ENCODE results near the gene ARFIP1.

The ARFIP1 gene

DNA sequence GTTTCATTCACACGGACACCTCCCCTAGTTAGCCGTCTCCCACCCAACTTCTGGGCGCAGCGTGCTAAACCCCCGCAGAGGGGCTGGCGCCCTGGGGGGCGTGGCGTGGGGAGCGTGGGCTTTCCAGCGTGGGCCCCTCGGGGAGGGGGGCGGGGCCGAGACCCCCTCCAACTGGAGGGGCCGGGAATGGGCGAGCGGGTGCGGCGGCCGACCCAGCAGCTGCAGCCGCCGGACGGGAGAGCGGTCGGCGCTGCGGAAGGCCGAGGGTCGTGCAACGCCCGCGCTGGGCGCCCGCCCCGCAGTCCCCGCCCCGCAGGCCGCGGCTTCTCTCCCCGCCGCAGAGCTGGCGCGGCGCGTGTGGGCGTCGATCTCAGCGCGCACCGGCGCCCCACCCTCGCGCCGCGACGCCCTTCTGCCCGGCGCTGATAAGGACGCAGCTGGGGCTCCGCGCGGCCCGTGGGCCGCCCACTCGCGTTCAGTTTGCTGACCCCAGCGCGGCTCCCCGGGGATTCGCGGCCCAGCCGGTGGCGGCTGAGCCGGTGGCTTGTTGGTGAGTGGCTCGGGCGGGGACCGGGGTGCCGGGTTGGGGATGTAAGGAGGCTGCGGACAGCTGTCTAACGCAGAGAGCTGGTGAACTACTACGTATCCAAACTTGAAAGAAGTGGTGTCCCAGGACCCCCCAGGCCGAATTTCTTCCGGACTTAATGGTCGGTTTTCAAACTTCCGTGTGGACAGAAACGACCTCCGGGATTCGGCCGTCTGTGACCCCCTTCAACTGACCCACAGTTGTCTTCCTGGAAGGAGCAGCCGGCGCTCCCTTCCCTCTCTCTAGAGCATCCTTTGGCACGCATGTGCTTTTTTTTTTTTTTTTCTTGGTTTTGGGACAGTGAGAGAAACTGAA is 157.8 kb downstream of the ARFIP1 start:
- no peak for DNase-seq (ENCODE audit: low read depth in 4 of 4, low spot score in 1 of 4)

DNA sequence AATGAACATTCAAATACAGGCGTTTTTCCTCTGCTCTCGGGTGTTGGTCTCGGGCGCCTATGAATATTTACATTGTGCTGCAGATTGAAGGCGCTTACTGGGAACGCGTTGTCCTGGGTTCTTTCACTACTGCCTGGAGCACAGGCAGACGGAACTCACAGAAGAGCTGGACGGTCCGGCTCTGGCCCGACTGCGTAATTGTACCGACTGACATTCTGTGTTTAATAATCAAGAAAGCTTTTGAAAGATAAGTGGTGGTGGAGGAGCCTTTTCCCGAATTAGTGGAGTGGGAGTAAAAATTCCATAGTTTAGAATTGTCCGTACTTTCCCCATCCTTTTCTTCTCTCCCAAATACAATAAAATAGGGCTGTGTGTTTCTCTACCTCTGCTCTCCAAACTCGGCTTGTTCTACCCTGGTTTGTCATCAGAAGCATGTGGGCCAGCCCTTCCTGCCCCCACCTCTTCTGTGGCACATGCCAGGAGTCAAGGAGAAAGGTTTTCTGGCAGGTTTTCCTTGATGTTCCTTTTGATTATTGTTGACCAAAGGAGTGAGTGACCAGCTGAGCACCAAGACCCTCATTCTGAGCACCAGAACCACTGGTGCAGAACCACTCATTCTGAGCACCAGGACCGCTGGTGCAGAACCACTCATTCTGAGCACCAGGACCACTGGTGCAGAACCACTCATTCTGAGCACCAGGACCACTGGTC is 158.6 kb downstream of the ARFIP1 start:
- DNase-seq (ENCODE audit: low read depth in 4 of 4, low spot score in 1 of 4): no peak

DNA sequence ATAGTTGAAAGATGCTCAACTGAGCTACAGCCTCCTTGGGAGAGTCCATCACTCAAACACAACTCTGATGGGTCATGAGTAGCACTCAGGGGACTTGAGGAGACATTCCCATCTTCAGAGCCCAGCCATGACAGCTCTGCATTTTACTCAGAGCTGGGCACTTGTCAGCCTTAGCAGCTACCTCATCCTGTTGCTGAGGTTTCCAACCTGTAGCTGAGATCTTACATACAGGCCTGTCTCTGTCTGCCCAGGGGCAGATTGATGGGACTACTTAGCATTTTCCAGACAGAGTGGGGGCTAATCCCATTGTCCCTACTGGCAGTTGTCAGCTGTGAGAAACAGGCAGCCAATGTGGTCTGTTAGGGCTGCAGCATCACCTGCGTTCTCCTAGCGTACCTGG is 159.9 kb downstream of the ARFIP1 start:
- no peak for DNase-seq (ENCODE audit: low read depth in 4 of 4, low spot score in 1 of 4)

DNA sequence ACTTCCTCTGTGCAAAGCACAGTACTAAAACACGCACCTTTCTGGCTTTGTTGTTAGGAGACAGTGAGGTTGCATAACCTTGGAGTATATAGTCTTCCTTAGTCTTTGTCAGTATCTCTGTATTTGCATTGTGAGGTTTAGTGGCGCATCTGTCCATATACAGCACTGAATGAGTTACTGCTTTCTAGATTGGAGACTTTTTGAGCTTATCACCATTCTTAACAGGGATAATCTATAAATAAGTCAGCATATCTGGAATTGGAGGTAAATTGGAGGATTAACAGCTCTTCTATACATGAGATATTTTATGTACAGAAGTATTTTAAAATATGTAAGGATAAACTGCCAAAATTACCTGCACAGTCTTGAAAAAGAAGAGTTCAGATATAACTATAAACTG is 160.7 kb downstream of the ARFIP1 start:
- no peak for DNase-seq (ENCODE audit: low read depth in 4 of 4, low spot score in 1 of 4)

DNA sequence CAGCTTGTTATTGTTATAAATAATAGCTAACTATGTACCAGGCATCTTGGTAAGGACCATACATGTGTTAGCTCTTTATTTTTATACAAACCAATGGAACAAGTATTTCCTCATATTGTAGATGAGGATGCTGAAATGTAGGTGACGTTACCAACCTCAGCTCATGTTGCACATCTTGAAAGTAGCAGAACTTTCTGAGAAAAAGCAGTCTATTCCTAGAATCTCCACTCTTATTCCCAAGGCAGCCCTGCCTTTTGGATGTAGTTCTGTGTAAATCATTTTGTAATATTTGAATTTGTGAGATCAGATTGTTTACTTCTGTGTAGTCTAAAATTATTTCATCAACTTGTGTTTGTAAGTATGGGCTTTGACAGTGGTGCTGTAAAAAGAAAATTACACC is 161.7 kb downstream of the ARFIP1 start:
- no peak for DNase-seq (ENCODE audit: low read depth in 4 of 4, low spot score in 1 of 4)

DNA sequence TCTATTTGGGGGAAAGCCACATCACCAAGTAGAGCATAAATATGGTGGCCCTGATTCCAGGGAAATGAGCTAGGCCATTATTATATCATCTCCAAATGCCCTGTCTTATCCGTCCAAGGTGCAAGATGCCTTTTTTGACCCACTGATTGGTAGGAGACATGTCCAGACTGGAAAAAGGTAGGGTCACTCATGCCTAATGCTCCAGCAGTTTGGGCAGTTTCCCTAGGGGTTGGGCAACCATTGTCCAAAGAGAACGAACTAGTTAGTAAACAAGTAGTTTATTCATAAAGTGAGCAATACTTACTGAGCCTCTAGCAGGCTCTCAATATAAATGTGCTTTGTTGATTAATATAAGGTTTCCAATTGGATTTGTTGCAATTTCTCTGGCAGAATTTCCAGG is 162.6 kb downstream of the ARFIP1 start:
- no peak for DNase-seq (ENCODE audit: low read depth in 4 of 4, low spot score in 1 of 4)

DNA sequence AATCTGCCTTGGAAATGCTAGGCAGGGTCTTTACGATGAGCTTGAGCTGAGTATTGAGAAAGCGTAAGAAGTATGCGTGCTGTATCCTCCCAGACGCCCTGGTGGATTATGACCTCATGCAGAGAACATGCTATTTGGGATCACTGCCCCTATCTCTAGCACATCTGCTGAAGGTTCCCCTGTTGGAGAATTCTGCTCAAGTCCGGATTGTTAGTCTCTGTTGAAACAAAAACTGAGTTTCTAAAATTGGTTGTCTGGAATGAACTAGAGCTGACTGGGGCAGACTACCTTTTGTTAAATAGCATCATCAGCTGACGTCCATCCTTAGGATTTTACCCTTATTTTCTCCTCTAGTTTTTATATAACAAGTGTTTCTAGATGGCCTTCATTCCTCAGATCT is 163.9 kb downstream of the ARFIP1 start:
- no peak for DNase-seq (ENCODE audit: low read depth in 4 of 4, low spot score in 1 of 4)

DNA sequence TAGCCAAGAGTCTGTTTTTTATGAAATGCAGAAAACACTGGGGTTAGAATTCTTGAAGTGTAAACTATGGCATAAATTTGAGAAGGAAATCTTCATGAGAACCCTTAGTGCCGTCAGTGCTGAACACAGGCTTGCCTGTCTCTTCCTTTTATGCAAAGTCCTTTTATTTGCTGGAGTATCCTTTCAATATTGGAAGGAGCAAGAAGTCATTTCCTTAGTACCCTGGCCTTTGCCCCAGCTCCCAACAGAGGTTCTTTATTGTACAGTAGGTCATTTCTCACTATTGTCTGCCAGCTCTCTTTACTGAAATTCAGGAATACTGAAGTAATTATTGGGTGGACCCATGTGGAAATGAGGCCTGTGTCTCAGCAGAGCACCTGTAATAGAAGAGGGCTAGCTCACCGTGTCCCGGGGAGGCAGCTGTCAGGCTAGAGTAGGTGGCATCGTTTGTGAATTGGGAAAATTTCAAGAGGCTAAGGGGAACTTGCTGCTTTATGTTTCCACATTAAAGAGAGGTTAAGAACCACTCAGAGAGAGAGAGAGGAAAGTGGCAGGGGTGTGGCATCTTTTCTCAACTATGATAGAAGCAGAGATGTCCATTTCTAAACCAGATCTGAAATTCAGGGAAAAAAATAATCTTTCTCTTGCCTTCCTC is 165.0 kb downstream of the ARFIP1 start:
- no peak for DNase-seq (ENCODE audit: low read depth in 4 of 4, low spot score in 1 of 4)

DNA sequence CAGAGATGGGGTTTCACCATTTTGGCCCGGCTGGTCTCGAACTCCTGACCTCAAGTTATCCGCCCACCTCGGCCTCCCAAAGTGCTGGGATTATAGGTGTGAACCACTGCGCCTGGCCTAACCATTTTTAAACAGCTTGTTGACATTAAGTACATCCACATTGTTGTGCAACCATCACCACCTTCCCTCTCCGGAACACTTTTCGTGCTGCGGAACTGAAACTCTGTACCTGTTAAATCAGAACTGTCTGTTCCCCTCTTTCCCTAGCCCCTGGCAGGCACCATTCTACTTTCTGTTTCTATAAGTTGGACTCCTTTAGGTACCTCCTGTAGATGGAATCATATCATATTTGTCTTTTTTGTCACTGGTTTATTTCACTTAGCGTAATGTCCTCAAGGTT is 165.9 kb downstream of the ARFIP1 start:
- no peak for DNase-seq (ENCODE audit: low read depth in 4 of 4, low spot score in 1 of 4)

DNA sequence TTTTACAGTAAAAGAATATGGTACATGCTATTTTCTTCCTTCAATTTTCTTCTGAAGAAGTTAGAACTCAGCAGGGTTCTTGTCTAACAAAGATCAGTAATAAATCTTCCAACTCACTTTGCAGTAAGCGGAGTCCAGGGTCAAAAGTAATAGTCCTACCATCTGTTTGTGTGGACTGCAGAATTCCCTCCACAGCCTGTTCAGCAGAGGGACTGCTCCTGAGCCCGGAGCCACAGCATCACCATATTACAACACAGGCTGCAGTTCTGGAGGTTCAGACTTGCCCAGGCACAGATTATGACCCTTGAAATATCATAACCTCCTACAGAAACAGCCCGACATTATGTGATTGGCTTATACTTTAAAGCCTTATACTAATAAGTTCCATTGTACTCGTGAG is 166.7 kb downstream of the ARFIP1 start:
- no peak for DNase-seq (ENCODE audit: low read depth in 4 of 4, low spot score in 1 of 4)

DNA sequence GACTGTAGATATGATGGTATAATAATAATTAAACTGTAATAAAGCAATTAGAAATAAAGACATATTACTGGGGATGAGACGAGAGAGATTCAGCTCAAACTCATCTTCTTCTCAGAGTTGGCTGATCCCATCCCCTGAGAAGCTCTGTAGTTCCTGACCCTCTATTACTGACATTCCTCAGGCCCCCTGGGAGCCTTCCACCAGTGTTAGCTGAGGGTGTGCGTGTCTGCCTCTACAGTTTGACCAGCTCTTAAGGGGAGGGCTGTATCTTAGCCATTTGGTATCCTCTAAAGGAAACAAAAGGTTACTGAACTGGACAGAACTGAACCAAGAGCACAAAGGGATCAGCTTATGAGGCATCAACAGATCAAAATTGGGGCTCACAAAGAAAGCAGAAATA is 167.6 kb downstream of the ARFIP1 start:
- no peak for DNase-seq (ENCODE audit: low read depth in 4 of 4, low spot score in 1 of 4)

DNA sequence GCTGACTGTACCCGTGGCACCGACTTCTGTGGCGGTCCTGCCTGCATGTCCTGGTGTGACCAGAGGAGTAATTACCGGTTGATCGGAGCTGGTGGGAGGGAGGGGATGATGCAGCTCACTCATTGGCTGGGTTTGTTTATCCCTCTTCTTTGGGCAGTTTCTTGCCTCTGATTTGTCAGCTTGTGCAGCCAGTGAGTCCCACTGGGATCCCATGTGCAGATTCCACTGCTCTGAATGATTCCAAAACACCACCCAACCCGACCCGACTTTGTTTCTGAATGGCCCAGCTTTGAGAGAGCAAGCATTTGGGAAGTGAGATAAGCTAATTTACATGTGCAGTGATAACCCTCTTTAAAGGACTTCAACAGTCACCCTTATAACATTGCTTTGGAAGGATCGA is 170.2 kb downstream of the ARFIP1 start:
- DNase-seq (ENCODE audit: low read depth in 4 of 4, low spot score in 1 of 4): no peak

DNA sequence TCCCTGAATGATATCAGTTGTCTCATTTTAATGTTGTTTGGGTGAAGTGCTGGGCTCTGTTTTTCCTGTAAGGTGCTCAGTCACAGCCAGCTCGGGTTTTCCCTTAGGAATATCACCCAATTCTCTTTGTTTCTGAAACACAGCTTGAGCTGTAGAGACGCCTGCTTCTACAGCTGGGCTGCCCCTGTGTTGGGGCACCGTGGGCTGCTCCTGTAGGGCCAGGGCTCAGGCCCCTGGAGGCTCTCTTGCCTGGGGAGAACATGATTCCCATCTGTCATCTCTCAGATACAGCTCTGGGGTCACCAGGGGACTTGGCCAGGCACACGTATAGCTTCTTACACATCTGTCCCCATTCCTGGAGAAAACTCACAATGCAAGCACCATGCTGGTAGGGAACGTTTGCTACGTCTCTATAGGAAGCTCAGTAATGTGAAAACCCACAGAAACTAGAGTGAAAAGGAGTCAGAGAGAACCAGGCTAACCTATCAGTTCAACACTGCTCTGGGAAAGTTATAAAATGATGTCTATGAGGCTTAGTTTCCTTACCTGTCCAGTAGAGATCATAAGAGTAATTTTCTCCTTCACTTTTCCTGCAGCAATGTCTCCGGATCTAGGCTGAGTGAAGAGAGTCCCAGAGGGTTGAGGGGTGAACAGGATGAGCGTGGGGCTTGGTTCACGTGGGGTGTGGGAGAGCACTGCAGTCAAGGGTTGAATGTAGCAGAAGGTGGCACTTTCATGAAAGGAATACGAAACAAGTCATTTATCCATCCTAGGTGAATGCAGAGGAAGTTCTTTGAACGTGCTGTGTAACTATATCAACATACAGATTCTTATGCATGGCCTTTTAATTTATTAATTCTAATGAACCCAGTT is 170.9 kb downstream of the ARFIP1 start:
- DNase-seq (ENCODE audit: low read depth in 4 of 4, low spot score in 1 of 4): no peak

DNA sequence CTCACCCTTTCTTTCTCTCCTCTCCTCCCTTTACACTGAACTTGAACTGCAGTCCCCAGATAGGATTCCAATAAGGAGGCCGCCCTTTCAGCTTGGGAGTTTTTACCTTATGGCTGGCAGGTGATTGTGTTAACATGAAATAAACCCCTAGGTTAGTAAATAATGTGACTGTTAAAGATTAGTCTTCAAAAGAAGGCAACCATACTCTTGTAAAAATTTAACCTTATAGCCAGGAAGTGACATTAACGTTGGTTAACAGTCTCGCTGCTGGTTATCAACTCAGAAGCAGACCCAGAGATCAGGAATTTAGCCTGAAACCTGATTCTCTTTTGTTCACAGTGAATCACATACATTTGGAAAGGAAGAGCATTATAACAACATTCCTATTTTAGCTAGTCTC is 171.6 kb downstream of the ARFIP1 start:
- DNase-seq (ENCODE audit: low read depth in 4 of 4, low spot score in 1 of 4): no peak

DNA sequence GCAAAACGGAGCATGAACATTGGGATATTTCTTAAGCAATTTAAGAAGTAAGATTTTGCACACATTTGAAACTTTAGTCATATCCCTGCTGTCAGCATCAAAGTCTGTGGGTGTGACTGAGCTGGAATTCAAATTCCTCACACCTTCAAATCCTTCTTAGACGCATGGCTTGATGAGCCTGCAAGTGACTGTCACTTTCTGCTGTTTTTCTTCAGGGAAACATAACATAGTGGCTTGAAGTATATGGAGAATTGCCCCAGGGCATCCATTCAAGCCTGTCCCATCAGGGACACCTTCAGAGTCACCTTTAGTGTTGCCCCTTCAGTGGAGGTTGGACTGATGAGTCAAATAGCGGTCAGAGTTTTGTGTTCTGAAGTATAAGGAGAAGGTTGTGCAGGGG is 173.8 kb downstream of the ARFIP1 start:
- DNase-seq (ENCODE audit: low read depth in 4 of 4, low spot score in 1 of 4): no peak

DNA sequence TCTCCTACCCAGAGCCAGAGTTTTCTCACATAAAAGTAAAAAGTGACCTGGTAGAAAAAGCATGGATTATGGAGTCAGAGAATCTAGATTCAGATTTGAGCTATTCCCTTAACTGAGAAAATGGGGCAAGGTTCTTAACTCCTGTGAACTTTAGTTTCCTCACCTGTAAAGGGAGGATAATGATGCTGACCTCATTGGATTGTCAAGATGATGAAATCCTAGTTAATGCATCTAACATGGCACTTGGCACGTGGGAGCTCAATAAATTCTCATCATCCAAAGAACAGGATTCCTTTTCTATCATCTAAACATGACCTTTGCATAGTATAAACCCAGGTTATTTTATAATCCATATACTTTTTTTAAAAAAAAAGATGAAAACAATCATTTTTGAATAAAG is 175.0 kb downstream of the ARFIP1 start:
- DNase-seq (ENCODE audit: low read depth in 4 of 4, low spot score in 1 of 4): no peak

DNA sequence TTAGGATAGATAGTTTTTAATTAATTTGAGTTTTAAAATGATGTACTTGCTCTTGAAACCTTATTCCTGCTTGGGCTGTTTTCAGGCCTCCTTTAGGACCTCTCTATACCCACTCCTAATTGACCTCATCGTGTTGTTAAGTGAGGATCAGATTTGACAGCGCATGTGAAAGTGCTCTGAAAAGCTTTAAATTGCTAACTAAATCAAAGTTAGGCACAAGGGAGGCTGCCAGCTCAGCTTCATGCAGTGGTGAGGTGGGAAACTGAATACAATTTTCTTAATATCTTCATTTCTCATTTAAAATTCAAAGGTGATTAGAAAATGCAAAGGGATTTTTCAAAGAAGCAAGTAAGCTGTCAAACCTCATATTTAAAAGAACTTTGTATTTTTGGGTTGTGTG is 176.4 kb downstream of the ARFIP1 start:
- no peak for DNase-seq (ENCODE audit: low read depth in 4 of 4, low spot score in 1 of 4)

DNA sequence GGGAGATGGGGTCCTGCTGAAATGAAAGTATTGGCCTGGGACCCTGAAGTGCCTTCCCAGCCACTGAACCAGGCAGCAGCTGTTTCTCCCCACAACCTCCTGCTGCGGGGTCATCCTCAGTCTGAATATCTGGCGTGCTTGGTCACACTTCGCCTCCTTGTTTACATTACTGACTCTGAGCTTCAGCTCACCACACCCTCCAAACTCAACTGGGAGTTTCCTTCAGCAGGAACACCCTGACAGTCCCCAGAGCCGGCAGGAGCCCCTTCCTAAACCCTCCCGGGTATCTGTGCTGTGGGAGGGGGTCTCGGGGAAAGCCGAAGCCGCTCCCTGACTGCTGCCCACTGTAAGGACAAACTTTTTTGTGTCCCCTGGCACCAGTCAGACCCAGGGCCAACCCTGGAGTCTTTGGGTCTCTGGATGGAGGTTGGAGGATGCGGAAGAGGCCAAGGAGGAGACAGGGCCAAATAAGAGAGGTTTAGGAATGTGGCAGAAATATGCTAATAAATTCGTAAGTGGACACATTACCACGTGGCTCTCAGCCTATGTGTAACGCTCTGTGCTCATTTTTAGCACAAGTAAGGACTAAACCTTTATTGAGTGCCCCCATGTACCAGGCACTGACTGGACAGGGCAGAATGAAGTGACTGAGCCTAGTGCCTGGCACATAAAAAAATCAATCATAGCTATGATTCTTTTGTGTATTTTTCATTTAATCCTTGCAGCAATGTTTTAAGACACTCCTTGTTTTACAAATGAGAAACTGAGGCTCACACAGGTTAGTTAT is 177.1 kb downstream of the ARFIP1 start:
- DNase-seq (ENCODE audit: low read depth in 4 of 4, low spot score in 1 of 4): no peak

DNA sequence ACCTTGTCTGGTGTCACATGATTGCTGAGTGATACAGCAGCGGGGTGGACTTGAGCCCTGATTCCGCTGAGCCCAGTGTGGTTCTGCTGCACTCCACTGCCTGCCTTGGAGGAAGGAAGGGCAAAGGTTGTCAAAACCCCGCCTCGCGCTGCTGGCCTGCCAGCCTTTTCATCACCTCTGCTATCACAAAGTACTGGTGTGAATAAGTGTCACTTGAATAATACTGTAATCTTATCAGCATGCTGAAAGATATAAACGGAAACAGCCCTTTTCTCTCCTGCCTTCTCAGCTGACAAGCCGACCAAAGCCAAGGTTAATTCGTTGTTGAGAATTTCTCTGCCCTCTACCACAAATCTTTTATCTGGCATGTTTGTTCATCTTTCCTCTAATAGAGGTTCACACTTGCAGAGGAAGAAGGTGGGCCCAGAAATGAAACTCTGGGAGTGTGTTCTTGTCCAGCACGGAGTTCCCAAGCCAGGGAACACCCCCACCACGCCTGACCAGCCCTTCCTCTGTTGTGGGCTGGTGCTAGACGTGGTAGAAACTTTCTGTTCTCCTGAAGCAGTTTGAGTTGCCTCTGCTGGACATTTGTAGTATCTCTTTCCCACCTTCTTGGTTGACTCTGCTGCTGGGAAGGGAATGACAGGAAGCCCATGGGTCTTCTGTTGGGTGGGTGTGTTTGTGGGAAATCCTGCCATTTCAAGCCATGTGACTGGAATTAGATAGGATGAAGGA is 177.8 kb downstream of the ARFIP1 start:
- no peak for DNase-seq (ENCODE audit: low read depth in 4 of 4, low spot score in 1 of 4)

DNA sequence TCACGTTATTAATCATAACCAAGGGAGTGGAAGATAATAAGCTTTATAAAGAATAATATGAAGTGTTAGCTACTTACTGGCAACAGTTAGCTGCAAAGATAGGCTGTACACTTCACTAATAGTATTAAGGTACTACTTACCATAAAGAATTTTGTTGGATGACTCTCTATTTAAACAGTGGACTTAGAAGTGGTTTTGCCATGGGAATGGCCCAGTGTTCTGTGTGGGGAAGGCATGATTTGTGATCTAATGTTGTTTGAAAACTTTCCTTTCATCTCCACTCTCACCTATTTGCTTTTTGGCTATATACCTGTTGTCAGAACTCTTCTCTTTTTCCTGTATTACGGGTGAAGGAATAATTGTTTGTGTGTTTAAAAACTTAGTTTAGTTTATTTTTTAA is 179.3 kb downstream of the ARFIP1 start:
- no peak for DNase-seq (ENCODE audit: low read depth in 4 of 4, low spot score in 1 of 4)

Measured in stimulated activated CD4-positive, alpha-beta T cell treated with anti-CD3 and anti-CD28 coated beads, Interleukin-1b, Interleukin-23, amount 100 ng/mL, for 24 hours (primary cell).